Right cardiac atrium (tissue), 5 donors: ENCODE results near the gene TNFRSF25. TPM values are rescaled to one million over a fixed set of nuclear protein-coding genes. Genes with fewer than 3 reads are reported as not detected.
"Not testable (repeated sequence)": the region's sequence is repeated elsewhere in the genome, so short reads cannot be mapped to it uniquely, and the experiment has no call there.

Experiments
- ATAC-seq, 2 donors: fragments of 200-7000 bp; cut with Tn5 transposase; one replicate each; pipeline versions ENCODE4 v1.8.0 to v1.9.1; 2020; ENCODE audit warnings: moderate library complexity in 2 of 2, mild to moderate bottlenecking in 1 of 2
- DNase-seq, 3 donors: peaks; one replicate each; pipeline ENCODE4 v3.0.0-alpha.2; 2020
- H3K27ac ChIP-seq: one replicate; pipeline ENCODE4 v1.5.1; 2013; ENCODE audit warnings: mild to moderate bottlenecking, low read length, control low read depth, moderate library complexity
- H3K27me3 ChIP-seq: one replicate; pipeline ENCODE4 v1.6.1; 2013; ENCODE audit not compliant: control insufficient read depth, insufficient read depth
- H3K4me1 ChIP-seq: one replicate; pipeline ENCODE4 v1.6.1; 2013; ENCODE audit warnings: low read length; ENCODE audit not compliant: control insufficient read depth, insufficient read depth
- H3K4me3 ChIP-seq: one replicate; pipeline ENCODE4 v1.5.1; 2013; ENCODE audit warnings: low read length, control low read depth
- H3K9me3 ChIP-seq: one replicate; pipeline ENCODE4 v1.6.1; 2013; ENCODE audit warnings: low read length; ENCODE audit not compliant: control insufficient read depth
- WGBS: extraction: QIAGEN DNeasy Blood & Tissue Kit; methylation state at CpG from one replicate; pipeline ENCODE4 v1.1.7; 2013; 5-methylcytosine and 5-hydroxymethylcytosine counted together
- intact Hi-C, 4 donors: fragments of 100-400 bp; cut with DNase I; formaldehyde crosslinking; loops; one replicate each; pipeline versions ENCODE4 v1.11.0 to v1.14.0; 2022 to 2023
- polyA plus RNA-seq: library from polyadenylated mRNA; stranded (reverse); fragments of 200-250 nt; gene quantifications from one replicate; pipeline ENCODE4 v1.2.3, GENCODE V29; 2013
- total RNA-seq, 4 donors: library from RNA; stranded (reverse); fragmentation: NEBNext Ultra II Directional; extraction: Animal tissue kit (Norgen Biotek cat#: 25700); gene quantifications; one replicate each; pipeline ENCODE4 v1.2.1, GENCODE V29; 2021
- donor health status: healthy with polysubstance abuse.
- donor health status: DM: no; HTN: yes; CAD: no.
- donor health status: DM: no; HTN: no; CAD: no.
- donor health status: DM: no; HTN: yes; CAD: no; lungs with severe emphysema.
- donor health status: DM: yes; HTN: yes; CAD: no.

Gene TNFRSF25
- total and polyA plus RNA-seq, 5 donors, result 4.4 to 6.6 (median 5.7) TPM

DNA sequence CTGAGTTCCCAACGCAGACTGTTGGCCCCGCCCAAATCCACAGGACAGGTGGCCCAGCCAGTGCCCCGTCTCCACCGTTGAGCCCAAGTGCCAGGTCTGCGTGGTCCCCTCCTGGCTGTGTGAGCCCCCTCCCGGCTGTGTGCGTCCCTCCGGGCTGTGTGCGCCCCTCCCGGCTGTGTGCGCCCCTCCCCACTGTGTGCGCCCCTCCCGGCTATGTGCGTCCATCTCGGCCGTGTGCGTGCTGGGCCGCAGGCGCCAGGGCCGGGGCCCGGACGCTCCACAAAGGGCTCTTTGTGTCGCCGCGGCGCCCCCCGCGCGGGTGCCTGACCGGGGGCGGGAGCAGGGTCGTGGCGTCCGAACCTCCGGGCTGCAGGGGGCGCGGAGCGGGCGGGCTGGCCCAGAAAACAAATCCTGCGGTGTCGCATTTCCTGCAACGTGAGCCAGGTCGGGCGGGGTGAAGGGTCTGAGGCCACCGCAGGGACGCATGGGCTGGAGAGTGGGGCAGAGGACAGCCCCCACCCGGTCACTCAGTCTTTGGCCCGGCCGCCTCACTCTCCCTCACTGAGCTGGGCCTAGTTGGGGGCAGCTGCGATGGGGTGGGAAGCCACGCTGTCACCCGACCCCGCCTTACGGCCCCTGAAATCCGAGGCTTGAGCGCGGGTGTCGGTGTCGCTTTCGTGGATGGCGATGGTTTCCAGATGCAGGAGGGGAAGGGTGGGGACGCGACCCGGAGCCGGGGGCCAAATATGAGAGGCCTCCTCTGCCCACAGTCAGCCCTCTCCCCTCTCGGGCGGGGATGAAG, 18.8 kb downstream of the TNFRSF25 start:
- WGBS, result 3% methylated on average over 67 of the region's 67 CpGs
- DNase-seq (peak in 2 of 3 donors; percentile 52 to 57), ATAC-seq (no peak)
- no peak overlapping the region for H3K4me3 ChIP-seq
- no peak overlapping the region for H3K27ac ChIP-seq
- H3K27me3 ChIP-seq, result no peaks in the 10 kb centered on the region
- no peaks in the 10 kb centered on the region for H3K4me1 ChIP-seq
- H3K9me3 ChIP-seq, result no peaks in the 10 kb centered on the region
- intact Hi-C loops, result no loop called here

DNA sequence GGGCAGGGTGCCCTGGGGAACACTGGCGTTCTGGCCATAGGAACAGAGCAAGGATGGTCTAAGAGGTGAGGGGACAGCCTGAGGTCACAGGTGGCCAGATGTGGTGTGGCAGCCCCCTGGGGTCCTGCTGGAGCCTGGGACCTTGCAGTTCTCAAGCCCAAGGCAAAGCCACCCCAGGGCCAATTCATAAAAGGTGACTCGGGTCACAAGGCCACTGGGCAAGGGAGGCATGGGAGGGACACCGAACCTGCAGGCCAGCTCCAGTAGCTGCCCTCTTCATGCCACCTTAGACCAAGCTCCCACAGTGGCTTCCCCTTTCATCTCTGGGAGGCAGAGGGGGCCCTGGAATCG, 19.3 kb downstream of the TNFRSF25 start:
- WGBS, result 62% methylated on average over 4 of the region's 4 CpGs
- H3K9me3 ChIP-seq, result no peaks in the 10 kb centered on the region
- ATAC-seq, result no peak
- intact Hi-C loops, result no loop called here
- DNase-seq, result no peak
- H3K27ac ChIP-seq, result no peak overlapping the region
- H3K4me1 ChIP-seq, result no peaks in the 10 kb centered on the region
- no peak overlapping the region for H3K4me3 ChIP-seq
- H3K27me3 ChIP-seq, result no peaks in the 10 kb centered on the region

DNA sequence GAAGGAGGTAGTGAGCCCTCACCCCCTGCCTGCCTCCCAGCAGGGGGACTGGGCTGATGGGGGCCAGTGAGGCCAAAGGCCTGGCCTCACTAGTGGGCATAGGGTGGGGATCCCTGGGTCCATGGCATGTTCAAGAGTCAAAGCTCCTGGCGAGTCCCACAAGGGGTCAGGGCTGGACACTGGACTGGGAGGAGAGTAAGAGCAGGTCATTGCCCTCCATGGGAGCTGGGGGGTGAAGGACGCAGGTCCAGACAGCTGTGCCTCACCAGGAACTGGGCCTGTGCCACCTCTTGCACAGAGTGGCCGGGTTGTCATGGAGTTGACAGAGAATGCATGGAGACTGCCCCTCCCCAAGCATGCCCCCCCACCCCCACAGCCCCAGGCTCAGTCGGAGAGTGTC, 20.0 kb downstream of the TNFRSF25 start:
- intact Hi-C loops, H3K4me1 ChIP-seq, H3K27me3 ChIP-seq, ATAC-seq, DNase-seq, H3K27ac ChIP-seq, H3K9me3 ChIP-seq, H3K4me3 ChIP-seq: not testable (repeated sequence)
- WGBS, result 84% methylated on average over 4 of the region's 4 CpGs

DNA sequence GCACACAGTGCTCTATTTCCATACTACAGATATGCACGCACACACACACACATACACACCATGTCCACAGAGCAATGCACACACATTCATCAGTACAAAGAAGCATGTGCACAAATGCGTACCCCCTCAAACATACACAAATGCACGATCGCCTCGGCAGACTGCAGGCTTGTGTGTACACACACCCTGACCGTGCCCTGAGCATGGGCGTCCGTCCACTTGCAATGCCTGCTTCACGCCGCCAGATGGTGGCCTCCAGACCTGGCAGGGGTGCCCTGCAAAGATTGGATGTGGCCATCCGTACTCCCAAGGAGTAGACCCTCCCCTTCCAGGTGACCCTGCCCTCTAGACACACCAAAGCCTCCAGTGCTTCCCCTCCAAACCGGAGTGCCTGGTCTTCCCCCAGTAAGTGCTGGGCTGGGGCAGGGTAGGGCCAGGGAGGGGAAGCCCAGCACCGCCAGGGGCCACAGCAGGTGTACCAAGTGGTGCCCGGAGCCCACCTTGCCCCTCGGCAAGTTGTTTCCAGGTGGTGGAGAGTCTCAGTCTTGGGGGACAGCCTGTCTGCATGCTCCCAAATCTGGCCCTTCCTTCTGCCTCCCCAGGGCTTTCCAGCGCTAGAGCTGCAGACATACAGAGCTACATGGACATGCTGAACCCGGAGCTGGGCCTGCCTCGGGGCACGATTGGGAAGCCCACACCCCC, 20.8 kb downstream of the TNFRSF25 start:
- peak in 2 of 3 donors; percentile 74 to 75 for DNase-seq
- no peaks in the 10 kb centered on the region for H3K27me3 ChIP-seq
- H3K4me3 ChIP-seq, result no peak overlapping the region
- intact Hi-C loops, result no loop called here
- H3K4me1 ChIP-seq, result no peaks in the 10 kb centered on the region
- peak in 1 of 2 donors; percentile 45 for ATAC-seq
- 52% methylated on average over 19 of the region's 19 CpGs for WGBS
- no peak overlapping the region for H3K27ac ChIP-seq
- H3K9me3 ChIP-seq, result no peaks in the 10 kb centered on the region

DNA sequence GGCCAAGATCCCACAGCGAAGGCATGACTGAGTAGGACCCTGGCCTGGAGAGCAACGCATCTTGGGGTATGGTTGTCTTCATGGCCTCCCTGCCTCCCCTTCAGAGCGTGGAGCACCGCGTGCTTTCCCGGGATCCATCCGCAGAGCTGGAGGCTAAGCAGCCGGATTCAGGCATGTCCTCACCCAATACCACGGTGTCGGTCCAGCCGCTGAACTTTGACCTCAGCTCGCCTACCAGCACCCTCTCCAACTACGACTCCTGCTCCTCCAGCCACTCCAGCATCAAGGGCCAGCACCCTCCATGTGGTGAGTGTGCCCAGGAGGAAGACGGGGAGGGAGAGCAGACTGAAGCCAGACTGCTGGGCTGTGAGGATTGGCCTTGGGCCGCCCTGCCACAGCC, 21.6 kb downstream of the TNFRSF25 start:
- DNase-seq (no peak), ATAC-seq (no peak)
- intact Hi-C loops, result no loop called here
- Histone ChIP-seq H3K27me3 (no peaks in the 10 kb centered on the region), H3K4me1 (no peaks in the 10 kb centered on the region), H3K9me3 (no peaks in the 10 kb centered on the region), H3K4me3 (no peak overlapping the region), H3K27ac (no peak overlapping the region)
- 85% methylated on average over 15 of the region's 15 CpGs for WGBS

DNA sequence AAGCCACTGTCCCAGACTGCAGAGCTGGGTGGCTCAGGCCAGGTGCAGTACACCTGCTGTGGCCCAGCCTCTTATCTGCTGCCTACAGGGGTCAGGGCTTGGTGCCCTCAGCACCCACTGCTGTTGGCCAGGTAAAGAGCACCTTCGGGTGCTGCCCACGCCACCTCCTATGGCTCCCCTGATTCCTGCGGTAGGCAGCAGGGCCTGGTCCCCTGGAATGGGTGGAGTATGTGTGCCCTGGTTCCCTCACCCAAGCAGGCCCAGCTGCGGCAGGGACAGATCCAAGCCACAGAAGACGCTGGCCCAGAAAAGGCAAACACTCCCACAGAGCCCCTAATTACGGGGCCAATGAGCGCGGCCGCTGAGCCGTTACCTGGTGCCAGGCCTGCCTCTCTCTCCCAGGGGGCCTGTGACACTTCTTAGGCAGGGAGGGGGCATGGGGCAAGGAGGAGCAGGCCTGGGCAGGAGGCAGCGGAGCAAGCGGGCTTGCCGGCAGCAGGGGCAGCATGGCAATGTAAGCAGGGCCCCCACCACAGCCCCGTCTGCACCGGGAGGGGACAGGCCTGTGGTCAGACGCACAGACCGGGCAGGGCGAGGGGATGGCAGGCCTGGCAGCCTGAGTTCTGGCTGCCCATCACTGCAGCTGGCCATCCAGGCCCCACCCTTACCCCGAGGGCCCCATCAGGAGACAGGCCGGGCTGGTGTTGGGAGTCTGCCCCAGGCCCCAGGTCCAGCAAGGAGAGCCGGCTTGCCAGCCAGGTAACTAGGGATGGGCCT, 22.4 kb downstream of the TNFRSF25 start:
- no peak overlapping the region for H3K27ac ChIP-seq
- WGBS, result 88% methylated on average over 21 of the region's 21 CpGs
- H3K27me3 ChIP-seq, result no peaks in the 10 kb centered on the region
- H3K9me3 ChIP-seq, result no peaks in the 10 kb centered on the region
- DNase-seq (no peak), ATAC-seq (no peak)
- intact Hi-C loops, result no loop called here
- no peaks in the 10 kb centered on the region for H3K4me1 ChIP-seq
- no peak overlapping the region for H3K4me3 ChIP-seq

DNA sequence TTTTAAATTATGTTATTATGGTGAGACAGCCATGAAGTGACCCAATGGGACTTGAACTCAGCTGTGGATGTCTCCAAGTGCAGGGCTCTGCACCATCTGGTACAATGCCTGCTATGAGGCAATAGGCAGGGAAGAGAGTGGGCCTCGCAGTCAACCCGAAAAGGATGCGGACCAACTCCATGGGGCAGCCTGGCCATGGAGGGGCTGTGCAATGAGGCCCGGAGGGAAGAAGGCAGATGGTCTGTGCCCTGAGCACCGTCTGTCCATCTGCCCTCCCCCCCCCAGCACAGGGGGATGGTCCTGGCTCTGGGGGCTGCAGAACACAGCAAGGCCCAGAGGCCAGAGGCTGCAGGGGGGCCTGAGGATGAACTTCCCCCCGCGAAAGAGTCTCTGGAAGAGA, 24.4 kb downstream of the TNFRSF25 start:
- no peaks in the 10 kb centered on the region for H3K27me3 ChIP-seq
- H3K9me3 ChIP-seq, result no peaks in the 10 kb centered on the region
- 77% methylated on average over 7 of the region's 7 CpGs for WGBS
- intact Hi-C loops, result no loop called here
- H3K4me3 ChIP-seq, result no peak overlapping the region
- no peak for ATAC-seq
- H3K4me1 ChIP-seq, result no peaks in the 10 kb centered on the region
- DNase-seq, result no peak
- H3K27ac ChIP-seq, result no peak overlapping the region

DNA sequence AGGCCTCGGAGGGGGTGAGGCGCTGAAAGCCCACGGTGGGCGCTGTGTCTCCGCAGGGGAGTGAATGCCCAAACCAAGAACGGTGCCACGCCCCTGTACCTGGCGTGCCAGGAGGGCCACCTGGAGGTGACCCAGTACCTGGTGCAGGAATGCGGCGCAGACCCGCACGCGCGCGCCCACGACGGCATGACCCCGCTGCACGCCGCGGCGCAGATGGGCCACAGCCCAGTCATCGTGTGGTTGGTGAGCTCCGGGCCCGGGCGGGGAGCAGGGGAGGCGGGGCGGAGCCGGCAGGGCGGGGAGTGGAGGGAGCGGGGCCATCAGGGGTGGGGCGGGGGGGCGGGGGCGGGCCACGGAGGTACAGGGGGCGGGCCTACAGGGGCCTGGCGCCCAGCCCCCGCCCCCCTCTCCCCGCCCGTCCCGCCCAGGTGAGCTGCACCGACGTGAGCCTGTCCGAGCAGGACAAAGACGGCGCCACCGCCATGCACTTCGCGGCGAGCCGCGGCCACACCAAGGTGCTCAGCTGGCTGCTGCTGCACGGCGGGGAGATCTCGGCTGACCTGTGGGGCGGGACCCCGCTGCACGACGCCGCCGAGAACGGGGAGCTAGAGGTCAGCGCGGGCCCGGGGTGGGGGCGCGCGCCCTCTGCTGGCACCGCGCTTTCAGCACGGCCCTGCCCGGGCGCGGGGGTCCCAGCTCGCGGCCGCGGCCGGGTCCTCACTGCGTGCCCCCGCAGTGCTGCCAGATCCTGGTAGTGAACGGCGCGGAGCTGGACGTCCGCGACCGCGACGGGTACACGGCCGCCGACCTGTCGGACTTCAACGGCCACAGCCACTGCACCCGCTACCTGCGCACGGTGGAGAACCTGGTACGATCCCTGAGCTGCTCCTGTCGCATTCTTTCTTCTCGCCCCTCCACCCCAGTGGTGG, 25.5 kb downstream of the TNFRSF25 start:
- Histone ChIP-seq H3K4me3 (peak overlapping the region; percentile 18), H3K9me3 (no peaks in the 10 kb centered on the region), H3K4me1 (no peaks in the 10 kb centered on the region), H3K27ac (no peak overlapping the region), H3K27me3 (no peaks in the 10 kb centered on the region)
- intact Hi-C loops, result no loop called here
- ATAC-seq (peak in 1 of 2 donors; percentile 47), DNase-seq (peak in 1 of 3 donors; percentile 71)
- 6% methylated on average over 101 of the region's 101 CpGs for WGBS

DNA sequence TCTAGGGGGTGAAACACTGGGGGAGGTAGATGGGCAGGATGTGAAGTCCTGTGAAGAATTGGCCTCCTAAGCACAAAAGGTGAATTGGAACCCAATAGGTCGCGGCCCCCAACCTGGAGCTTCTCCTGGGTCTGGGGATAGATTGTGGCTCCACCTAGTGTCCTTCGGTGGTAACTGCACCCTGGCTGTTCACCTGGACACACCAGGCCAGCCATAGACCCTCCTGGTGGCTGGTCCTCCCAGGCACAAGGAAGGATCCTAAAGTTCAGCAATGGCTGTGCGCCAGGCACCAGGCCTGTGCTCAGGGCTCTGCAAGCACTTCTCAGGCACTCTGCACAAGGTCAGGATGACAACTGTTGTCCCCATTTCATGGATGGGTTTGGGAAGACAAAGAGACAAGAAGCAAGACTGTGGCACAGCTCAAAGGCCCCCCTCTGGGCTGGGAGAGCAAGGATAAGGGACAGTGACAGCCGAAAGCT, 27.9 kb downstream of the TNFRSF25 start:
- DNase-seq, result peak in 2 of 3 donors; percentile 73 to 74
- H3K27me3 ChIP-seq, result no peaks in the 10 kb centered on the region
- no peaks in the 10 kb centered on the region for H3K9me3 ChIP-seq
- peak; percentile 59 to 61 for ATAC-seq
- no peak overlapping the region for H3K4me3 ChIP-seq
- H3K27ac ChIP-seq, result no peak overlapping the region
- no peaks in the 10 kb centered on the region for H3K4me1 ChIP-seq
- intact Hi-C loops, result no loop called here
- 9% methylated on average over 5 of the region's 5 CpGs for WGBS

DNA sequence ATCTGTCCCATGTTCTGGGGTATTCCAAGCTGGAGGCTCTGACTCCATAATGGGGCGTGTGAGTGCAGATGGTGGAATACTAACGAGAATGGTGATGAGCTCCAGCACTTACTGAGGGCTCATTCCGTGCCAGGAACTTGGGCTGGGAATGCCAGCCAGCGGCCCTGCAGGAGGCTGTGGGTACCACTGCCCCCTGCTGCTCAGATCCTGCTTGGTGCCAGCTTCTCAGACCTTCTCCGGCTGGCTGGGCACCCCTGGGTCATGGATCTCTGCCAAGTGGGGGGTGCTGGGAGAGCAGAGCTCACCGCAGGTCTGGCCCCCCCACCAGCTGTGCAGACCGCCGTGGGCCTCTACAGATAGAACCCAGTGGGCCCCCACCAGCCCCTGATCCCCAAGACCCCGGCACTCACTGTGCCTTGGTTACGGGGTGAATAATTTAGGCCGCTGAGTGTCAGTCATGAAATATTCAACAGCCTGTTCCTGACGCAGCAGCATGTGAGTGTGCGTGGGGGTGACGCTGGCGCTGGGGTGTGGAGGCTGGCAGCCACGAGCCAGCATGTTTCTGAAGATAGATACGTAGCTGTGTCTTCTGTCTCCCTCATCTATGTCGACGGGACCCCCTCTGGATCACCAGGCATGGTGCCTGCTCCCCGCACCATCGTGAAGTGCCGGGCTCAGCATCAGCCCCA, 28.8 kb downstream of the TNFRSF25 start:
- ATAC-seq (peak; percentile 17 to 28), DNase-seq (peak in 1 of 3 donors; percentile 67)
- H3K4me3 ChIP-seq, H3K9me3 ChIP-seq, intact Hi-C loops, H3K27ac ChIP-seq, H3K27me3 ChIP-seq, H3K4me1 ChIP-seq: not testable (repeated sequence)
- 44% methylated on average over 22 of the region's 22 CpGs for WGBS
